ENCODE measurements around the gene SOX5.

- TF ChIP-seq POLR2A (IDR thresholded peaks at IDR 0.05) (no peak), CTCF (IDR thresholded peaks at IDR 0.05) (no peak)
Observed at GRCh38 chr12:23707270-23707669, 242.2 kb downstream of the SOX5 start.

All from esophagus squamous epithelium (tissue), 4 donors.